Measurements from ENCODE around the gene COL4A1.

Gene COL4A1

GRCh38 chr13:110340812-110341444, 34.0 kb upstream of the COL4A1 start:
- DNase-seq, result no peak

- no peak for DNase-seq
These were observed 33.1 kb upstream of the COL4A1 start for GRCh38 chr13:110339975-110340550.

- no peak for DNase-seq
These were observed 32.3 kb upstream of the COL4A1 start for GRCh38 chr13:110339263-110339662.

- DNase-seq, result no peak
These were observed 31.6 kb upstream of the COL4A1 start for GRCh38 chr13:110338441-110339101.

- no peak for DNase-seq
These were observed 30.3 kb upstream of the COL4A1 start for GRCh38 chr13:110337247-110337646.

GRCh38 chr13:110336681-110337080, 29.7 kb upstream of the COL4A1 start:
- no peak for DNase-seq

- DNase-seq, result no peak
These were observed 29.2 kb upstream of the COL4A1 start for GRCh38 chr13:110336108-110336507.

- DNase-seq, result no peak
These were observed 28.0 kb upstream of the COL4A1 start for GRCh38 chr13:110334841-110335490.

GRCh38 chr13:110334256-110334655, 27.3 kb upstream of the COL4A1 start:
- no peak for DNase-seq

- no peak for DNase-seq
These were observed 26.9 kb upstream of the COL4A1 start for GRCh38 chr13:110333837-110334236.

- no peak for DNase-seq
These were observed 25.8 kb upstream of the COL4A1 start for GRCh38 chr13:110332750-110333149.

GRCh38 chr13:110331362-110331761, 24.4 kb upstream of the COL4A1 start:
- DNase-seq, result no peak

GRCh38 chr13:110330491-110331011, 23.6 kb upstream of the COL4A1 start:
- no peak for DNase-seq

GRCh38 chr13:110329798-110330461, 23.0 kb upstream of the COL4A1 start:
- no peak for DNase-seq

- no peak for DNase-seq
These were observed 22.3 kb upstream of the COL4A1 start for GRCh38 chr13:110329258-110329657.

- no peak for DNase-seq
These were observed 21.6 kb upstream of the COL4A1 start for GRCh38 chr13:110328573-110328972.

GRCh38 chr13:110327051-110327721, 20.2 kb upstream of the COL4A1 start:
- no peak for DNase-seq

- no peak for DNase-seq
These were observed 19.4 kb upstream of the COL4A1 start for GRCh38 chr13:110326263-110326904.

- DNase-seq, result no peak
These were observed 17.2 kb upstream of the COL4A1 start for GRCh38 chr13:110324026-110324749.

- no peak for DNase-seq
These were observed 16.4 kb upstream of the COL4A1 start for GRCh38 chr13:110323172-110323891.

GRCh38 chr13:110322828-110323171, 15.8 kb upstream of the COL4A1 start:
- no peak for DNase-seq

Measured in NCI-H510A (cell line).